Ovary (tissue), 3 donors: ENCODE data around the gene ADK.

ENCODE experiments used
- POLR2A ChIP-seq: fragments of 450-650 bp; IDR thresholded peaks from one replicate; pipeline ENCODE4 v1.6.1; 2017; ENCODE audit warnings: antibody characterized with exemption, mild to moderate bottlenecking, moderate library complexity
- TF ChIP-seq, protein P1 (sequence below), 3 donors: fragments of 450-650 bp in 2 of 3; fragments of 200-600 bp in 1 of 3; IDR thresholded peaks; one replicate each; pipeline versions ENCODE4 v1.5.1 to v1.8.0; 2016 to 2022; ENCODE audit warnings: antibody characterized with exemption in 3 of 3, mild to moderate bottlenecking in 1 of 3
- donor health status: DM: no; HTN: no; CAD: no.

DNA sequence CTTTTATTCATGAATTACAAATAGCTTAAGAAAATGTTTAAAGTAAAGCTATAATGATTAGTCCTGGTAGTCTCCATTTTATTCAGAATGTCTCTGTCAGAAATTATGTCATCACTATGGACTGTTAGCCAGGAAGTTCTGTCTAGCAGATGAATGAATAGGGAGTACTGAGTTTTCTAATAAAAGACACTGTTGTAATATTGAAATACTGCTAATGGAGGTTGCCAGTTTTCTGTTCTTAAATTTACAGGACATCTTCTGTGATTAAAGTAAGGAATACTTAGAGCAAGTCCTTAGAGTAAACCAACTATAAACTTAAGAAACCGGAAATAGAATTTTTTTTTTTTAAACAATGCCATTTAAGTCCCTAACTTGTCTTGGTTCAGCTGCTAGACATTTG, 309.8 kb downstream of the ADK start:
- TF ChIP-seq POLR2A, result no peak
- TF ChIP-seq, protein P1, sequence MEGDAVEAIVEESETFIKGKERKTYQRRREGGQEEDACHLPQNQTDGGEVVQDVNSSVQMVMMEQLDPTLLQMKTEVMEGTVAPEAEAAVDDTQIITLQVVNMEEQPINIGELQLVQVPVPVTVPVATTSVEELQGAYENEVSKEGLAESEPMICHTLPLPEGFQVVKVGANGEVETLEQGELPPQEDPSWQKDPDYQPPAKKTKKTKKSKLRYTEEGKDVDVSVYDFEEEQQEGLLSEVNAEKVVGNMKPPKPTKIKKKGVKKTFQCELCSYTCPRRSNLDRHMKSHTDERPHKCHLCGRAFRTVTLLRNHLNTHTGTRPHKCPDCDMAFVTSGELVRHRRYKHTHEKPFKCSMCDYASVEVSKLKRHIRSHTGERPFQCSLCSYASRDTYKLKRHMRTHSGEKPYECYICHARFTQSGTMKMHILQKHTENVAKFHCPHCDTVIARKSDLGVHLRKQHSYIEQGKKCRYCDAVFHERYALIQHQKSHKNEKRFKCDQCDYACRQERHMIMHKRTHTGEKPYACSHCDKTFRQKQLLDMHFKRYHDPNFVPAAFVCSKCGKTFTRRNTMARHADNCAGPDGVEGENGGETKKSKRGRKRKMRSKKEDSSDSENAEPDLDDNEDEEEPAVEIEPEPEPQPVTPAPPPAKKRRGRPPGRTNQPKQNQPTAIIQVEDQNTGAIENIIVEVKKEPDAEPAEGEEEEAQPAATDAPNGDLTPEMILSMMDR (IDR thresholded peaks at IDR 0.05), result no peak
